Measurements from ENCODE around the gene DNAL1. TPM values are rescaled to one million over a fixed set of nuclear protein-coding genes. Genes with fewer than 3 reads are reported as not detected.
A peak's percentile ranks its signal among the peaks of the same experiment; 100 is the strongest.

The DNAL1 gene
- total and polyA plus RNA-seq, 2 of the 13 experiments (the other 11 are each of a cell fraction or from before 2014, with no cell fraction given), result 1.4 to 13.3 TPM

- TF ChIP-seq HOMEZ (CRISPR knock-in tag; IDR thresholded peaks at IDR 0.05; ENCODE audit: low read depth), result no peak
- TF ChIP-seq CCDC6 (CRISPR knock-in tag; IDR thresholded peaks at IDR 0.05), result no peak
- TF ChIP-seq ZNF709 (CRISPR knock-in tag; IDR thresholded peaks at IDR 0.05), result 0 out of 2 replicates have a peak, but pooled peaks have one; percentile 36
- TF ChIP-seq IRX3 (CRISPR knock-in tag; IDR thresholded peaks at IDR 0.05; ENCODE audit: borderline replicate concordance, low read depth), result 0 out of 2 replicates have a peak, but pooled peaks have one; percentile 25
- no peak for TF ChIP-seq ZFP62 (CRISPR knock-in tag; IDR thresholded peaks at IDR 0.05)
- no peak for TF ChIP-seq CTCF (CRISPR knock-in tag; IDR thresholded peaks at IDR 0.05)
- TF ChIP-seq ZNF879 (CRISPR knock-in tag; IDR thresholded peaks at IDR 0.05), result no peak
- peak; percentile 92 for TF ChIP-seq HNRNPLL (IDR thresholded peaks at IDR 0.05; ENCODE audit: low read depth, low read length, poor library complexity, severe bottlenecking)
- TF ChIP-seq IKZF5 (CRISPR knock-in tag; IDR thresholded peaks at IDR 0.05), result peak; percentile 54; the same call in 1 of the 2 replicates
- TF ChIP-seq ZNF605 (CRISPR knock-in tag; IDR thresholded peaks at IDR 0.05), result peak; percentile 81; the same call in 1 of the 2 replicates
- TF ChIP-seq MED1 (CRISPR knock-in tag; IDR thresholded peaks at IDR 0.05), result no peak
- no peak for TF ChIP-seq AHDC1 (CRISPR knock-in tag; IDR thresholded peaks at IDR 0.05; ENCODE audit: borderline replicate concordance)
- peak; percentile 45; the same call in 1 of the 2 replicates for TF ChIP-seq MAX (IDR thresholded peaks at IDR 0.05)
- TF ChIP-seq PLRG1 (conservative IDR thresholded peaks at IDR 0.05), result no peak
- TF ChIP-seq MXD1 (CRISPR knock-in tag; IDR thresholded peaks at IDR 0.05), result no peak
- TF ChIP-seq RFX1 (IDR thresholded peaks at IDR 0.05), result peak; percentile 86
These were observed at the start of gene DNAL1 (continued) for GRCh38 chr14:73644531-73645247.

Data from HepG2 (cell line).